GM12874 (cell line): ENCODE data around the gene ARL17B.
A peak's percentile ranks its signal among the peaks of the same experiment; 100 is the strongest.

Source experiments
- TF ChIP-seq, protein P1 (sequence below): IDR thresholded peaks from 2 replicates; pipeline ENCODE4 v1.5.1; 2011; ENCODE audit warnings: low read depth, mild to moderate bottlenecking, control low read depth, low read length, moderate library complexity; ENCODE audit not compliant: insufficient read depth

The ARL17B gene

GRCh38 chr17:46264456-46265198, 96.9 kb downstream of the ARL17B start:
- TF ChIP-seq, protein P1, sequence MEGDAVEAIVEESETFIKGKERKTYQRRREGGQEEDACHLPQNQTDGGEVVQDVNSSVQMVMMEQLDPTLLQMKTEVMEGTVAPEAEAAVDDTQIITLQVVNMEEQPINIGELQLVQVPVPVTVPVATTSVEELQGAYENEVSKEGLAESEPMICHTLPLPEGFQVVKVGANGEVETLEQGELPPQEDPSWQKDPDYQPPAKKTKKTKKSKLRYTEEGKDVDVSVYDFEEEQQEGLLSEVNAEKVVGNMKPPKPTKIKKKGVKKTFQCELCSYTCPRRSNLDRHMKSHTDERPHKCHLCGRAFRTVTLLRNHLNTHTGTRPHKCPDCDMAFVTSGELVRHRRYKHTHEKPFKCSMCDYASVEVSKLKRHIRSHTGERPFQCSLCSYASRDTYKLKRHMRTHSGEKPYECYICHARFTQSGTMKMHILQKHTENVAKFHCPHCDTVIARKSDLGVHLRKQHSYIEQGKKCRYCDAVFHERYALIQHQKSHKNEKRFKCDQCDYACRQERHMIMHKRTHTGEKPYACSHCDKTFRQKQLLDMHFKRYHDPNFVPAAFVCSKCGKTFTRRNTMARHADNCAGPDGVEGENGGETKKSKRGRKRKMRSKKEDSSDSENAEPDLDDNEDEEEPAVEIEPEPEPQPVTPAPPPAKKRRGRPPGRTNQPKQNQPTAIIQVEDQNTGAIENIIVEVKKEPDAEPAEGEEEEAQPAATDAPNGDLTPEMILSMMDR = no peak

DNA sequence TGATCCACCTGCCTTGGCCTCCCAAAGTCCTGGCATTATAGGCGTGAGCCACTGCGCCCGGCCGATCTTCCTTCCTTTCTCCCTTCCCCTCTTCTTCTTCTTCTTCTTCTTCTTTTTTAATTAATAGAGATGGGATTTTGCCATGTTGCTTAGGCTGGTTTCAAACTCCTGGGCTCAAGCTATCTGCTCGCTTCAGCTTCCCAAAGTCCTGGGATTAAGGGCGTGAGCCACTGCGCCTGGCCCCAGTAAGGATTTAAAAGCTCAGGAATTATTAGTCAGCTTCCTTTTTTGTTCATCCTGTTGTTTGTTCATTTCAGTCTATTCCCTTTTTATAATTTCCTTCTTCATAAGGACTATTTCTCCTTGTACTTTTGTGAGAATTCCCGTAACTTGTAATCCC, 99.3 kb downstream of the ARL17B start:
- TF ChIP-seq, protein P1 = no peak

GRCh38 chr17:46259845-46260661, 101.5 kb downstream of the ARL17B start:
- TF ChIP-seq, protein P1 = peak; percentile 23; the same call in 1 of the 2 replicates

DNA sequence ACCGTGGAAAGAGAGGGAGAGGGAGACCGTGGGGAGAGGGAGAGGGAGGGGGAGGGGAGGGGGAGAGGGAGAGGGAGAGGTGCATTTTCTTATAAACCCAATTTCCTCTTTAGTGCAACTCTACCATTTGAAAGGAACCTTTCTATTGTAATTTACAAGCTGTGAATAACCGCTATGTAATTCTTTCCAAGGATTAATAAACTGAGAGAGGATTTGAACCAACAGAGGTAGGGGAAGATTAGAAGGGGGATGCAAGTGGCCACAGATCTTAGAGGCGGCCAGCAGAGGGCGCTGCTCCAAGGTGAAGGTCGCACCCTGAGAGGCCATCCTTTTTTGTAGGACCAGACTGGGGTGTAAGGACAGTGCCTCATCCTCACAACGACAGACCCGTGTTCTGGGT, 107.8 kb downstream of the ARL17B start:
- TF ChIP-seq, protein P1 = peak; percentile 88
